ENCODE data around the gene FUT2. TPM values are rescaled to one million over a fixed set of nuclear protein-coding genes. Genes with fewer than 3 reads are reported as not detected.

The FUT2 gene
- total and polyA plus RNA-seq, 10 of the 15 experiments (the other 5 are each of a cell fraction or from before 2014, with no cell fraction given), result 0.02 to 0.13 (median 0.07) TPM; not detected in 7

DNA sequence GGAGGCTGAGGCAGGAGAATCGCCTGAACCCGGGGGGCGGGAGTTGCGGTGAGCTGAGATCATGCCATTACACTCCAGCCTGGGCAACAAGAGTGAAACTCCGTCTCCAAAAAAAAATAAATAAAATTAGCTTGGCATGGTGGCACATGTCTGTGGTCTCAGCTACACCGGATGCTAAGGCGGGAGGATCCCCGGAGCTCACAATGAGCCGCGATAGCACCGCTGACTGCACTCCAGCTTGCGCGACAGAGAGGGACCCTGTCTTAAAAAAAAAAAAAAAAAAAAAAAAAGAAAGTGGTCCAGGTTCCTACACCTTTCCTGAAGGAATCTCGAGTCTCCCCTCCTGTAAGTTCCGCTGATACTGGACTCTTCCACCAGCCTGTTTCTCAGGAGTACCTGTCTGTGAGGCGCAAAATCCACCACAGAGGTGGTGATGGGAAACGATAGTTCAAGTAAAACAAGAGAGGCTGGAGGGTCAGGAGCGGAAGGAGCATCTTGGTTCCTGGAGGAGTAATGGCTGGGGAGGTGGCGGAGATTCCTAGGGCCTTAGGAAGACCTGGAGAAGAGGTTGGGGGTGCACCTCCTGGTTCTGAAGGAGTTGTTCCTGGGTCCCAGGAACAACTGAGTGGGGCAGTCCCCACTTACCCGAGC, 56.2 kb downstream of the FUT2 start:
- 26% methylated on average over 19 of the region's 20 CpGs for WGBS (ENCODE audit: insufficient coverage, insufficient replicate concordance, low lambda C conversion rate, missing lambda C conversion rate)

More for the DNA sequence above, 56.2 kb downstream of the FUT2 start:
- ChIA-PET CTCF (no interaction called here), SMC1A (ENCODE audit: uncharacterized antibody, unreplicated experiment) (no interaction called here), POLR2A (interaction anchor here (0.6 kb wide), 1 partner anchor 42 kb away, joined by 3 read pairs; no protein-coding TSS in a partner anchor), RAD21 (ENCODE audit: unreplicated experiment) (no interaction called here)
- ATAC-seq (no peak), FAIRE-seq (no peak), DNase-seq (ENCODE audit: low read depth, low spot score) (no peak)
- in situ Hi-C loops (cut with MboI), result no loop called here
- Histone ChIP-seq H3K79me2 (ENCODE audit: control insufficient read depth, insufficient read depth, low read length) (no peaks in the 10 kb centered on the region), H2AFZ (ENCODE audit: control insufficient read depth, low read depth, low read length) (no peak overlapping the region), H3K27me3 (replicated peaks in 1 of 2; ENCODE audit: control insufficient read depth in 2 of 2, insufficient read depth in 2 of 2, low read length in 1 of 2) (peaks cover 2 to 6% of the 10 kb centered on the region in 2 experiments; a peak in 3 of 4 replicates), H4K20me1 (ENCODE audit: control insufficient read depth, insufficient read depth) (no peaks in the 10 kb centered on the region), H3K4me3 (no peak overlapping the region), H3K9me3 (replicated peaks; ENCODE audit: control insufficient read depth, insufficient read depth, low read length) (no peaks in the 10 kb centered on the region; the same call in 2 of the 3 replicates), H3K27ac (ENCODE audit: control insufficient read depth, insufficient read depth) (no peak overlapping the region), H3K36me3 (ENCODE audit: control insufficient read depth in 2 of 2, insufficient read depth in 2 of 2, low read length in 1 of 2) (no peaks in the 10 kb centered on the region), H3K9ac (ENCODE audit: control insufficient read depth, insufficient read depth, low read length) (no peak overlapping the region), H3K4me2 (ENCODE audit: control insufficient read depth, insufficient read depth) (no peak overlapping the region), H3K4me1 (ENCODE audit: control insufficient read depth, insufficient read depth, low read length) (no peaks in the 10 kb centered on the region)
- no TSS peak for BruUV-seq (replicated peaks)
- no peak for TF ChIP-seq RB1 (IDR thresholded peaks at IDR 0.05; ENCODE audit: borderline replicate concordance)
- no peak for TF ChIP-seq SIN3A (IDR thresholded peaks at IDR 0.05; ENCODE audit: low read depth, low read length)
- no peak for TF ChIP-seq SMAD1 (IDR thresholded peaks at IDR 0.05; ENCODE audit: low read depth, partially characterized antibody)
- TF ChIP-seq, protein P1, sequence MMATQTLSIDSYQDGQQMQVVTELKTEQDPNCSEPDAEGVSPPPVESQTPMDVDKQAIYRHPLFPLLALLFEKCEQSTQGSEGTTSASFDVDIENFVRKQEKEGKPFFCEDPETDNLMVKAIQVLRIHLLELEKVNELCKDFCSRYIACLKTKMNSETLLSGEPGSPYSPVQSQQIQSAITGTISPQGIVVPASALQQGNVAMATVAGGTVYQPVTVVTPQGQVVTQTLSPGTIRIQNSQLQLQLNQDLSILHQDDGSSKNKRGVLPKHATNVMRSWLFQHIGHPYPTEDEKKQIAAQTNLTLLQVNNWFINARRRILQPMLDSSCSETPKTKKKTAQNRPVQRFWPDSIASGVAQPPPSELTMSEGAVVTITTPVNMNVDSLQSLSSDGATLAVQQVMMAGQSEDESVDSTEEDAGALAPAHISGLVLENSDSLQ (IDR thresholded peaks at IDR 0.05), result no peak
- TF ChIP-seq, protein P2, sequence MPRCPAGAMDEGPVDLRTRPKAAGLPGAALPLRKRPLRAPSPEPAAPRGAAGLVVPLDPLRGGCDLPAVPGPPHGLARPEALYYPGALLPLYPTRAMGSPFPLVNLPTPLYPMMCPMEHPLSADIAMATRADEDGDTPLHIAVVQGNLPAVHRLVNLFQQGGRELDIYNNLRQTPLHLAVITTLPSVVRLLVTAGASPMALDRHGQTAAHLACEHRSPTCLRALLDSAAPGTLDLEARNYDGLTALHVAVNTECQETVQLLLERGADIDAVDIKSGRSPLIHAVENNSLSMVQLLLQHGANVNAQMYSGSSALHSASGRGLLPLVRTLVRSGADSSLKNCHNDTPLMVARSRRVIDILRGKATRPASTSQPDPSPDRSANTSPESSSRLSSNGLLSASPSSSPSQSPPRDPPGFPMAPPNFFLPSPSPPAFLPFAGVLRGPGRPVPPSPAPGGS (IDR thresholded peaks at IDR 0.05; ENCODE audit: borderline replicate concordance, insufficient read depth, low read depth, low read length, poor library complexity, severe bottlenecking), result no peak
- intact Hi-C loops (cut with micrococcal nuclease; ENCODE audit: unreplicated experiment), result no loop called here

Measured in GM12878 (cell line).